ENCODE measurements around the gene CCDC57. TPM values are rescaled to one million over a fixed set of nuclear protein-coding genes. Genes with fewer than 3 reads are reported as not detected.
"Not testable (repeated sequence)": the region's sequence is repeated elsewhere in the genome, so short reads cannot be mapped to it uniquely, and the experiment has no call there.

The CCDC57 gene
- polyA plus RNA-seq, 1 donor: 31.7 TPM

- no peak for DNase-seq (ENCODE audit: low read depth)
Measured at GRCh38 chr17:82154881-82155331, 57.7 kb downstream of the CCDC57 start.

- DNase-seq (ENCODE audit: low read depth): peak; percentile 29
Measured at GRCh38 chr17:82153745-82154375, 58.8 kb downstream of the CCDC57 start.

GRCh38 chr17:82153295-82153691, 59.3 kb downstream of the CCDC57 start:
- DNase-seq (ENCODE audit: low read depth): no peak

- no peak for DNase-seq (ENCODE audit: low read depth)
Measured at GRCh38 chr17:82152556-82153294, 59.9 kb downstream of the CCDC57 start.

- DNase-seq (ENCODE audit: low read depth): no peak
Measured at GRCh38 chr17:82152114-82152513, 60.5 kb downstream of the CCDC57 start.

- DNase-seq (ENCODE audit: low read depth): no peak
Measured at GRCh38 chr17:82151106-82151957, 61.3 kb downstream of the CCDC57 start.

GRCh38 chr17:82149401-82150099, 63.1 kb downstream of the CCDC57 start:
- no peak for DNase-seq (ENCODE audit: low read depth)

- DNase-seq (ENCODE audit: low read depth): no peak
Measured at GRCh38 chr17:82148997-82149396, 63.6 kb downstream of the CCDC57 start.

- DNase-seq (ENCODE audit: low read depth): no peak
Measured at GRCh38 chr17:82148011-82148410, 64.6 kb downstream of the CCDC57 start.

GRCh38 chr17:82146663-82147654, 65.7 kb downstream of the CCDC57 start:
- DNase-seq (ENCODE audit: low read depth): no peak

- no peak for DNase-seq (ENCODE audit: low read depth)
Measured at GRCh38 chr17:82145550-82146155, 67.0 kb downstream of the CCDC57 start.

- no peak for DNase-seq (ENCODE audit: low read depth)
Measured at GRCh38 chr17:82143333-82143732, 69.3 kb downstream of the CCDC57 start.

- DNase-seq (ENCODE audit: low read depth): not testable (repeated sequence)
Measured at GRCh38 chr17:82139961-82140360, 72.7 kb downstream of the CCDC57 start.

GRCh38 chr17:82138511-82138992, 74.1 kb downstream of the CCDC57 start:
- no peak for DNase-seq (ENCODE audit: low read depth)

- DNase-seq (ENCODE audit: low read depth): no peak
Measured at GRCh38 chr17:82134101-82134500, 78.5 kb downstream of the CCDC57 start.

- not testable (repeated sequence) for DNase-seq (ENCODE audit: low read depth)
Measured at GRCh38 chr17:82133166-82133953, 79.3 kb downstream of the CCDC57 start.

- DNase-seq (ENCODE audit: low read depth): no peak
Measured at GRCh38 chr17:82129095-82129494, 83.5 kb downstream of the CCDC57 start.

- no peak for DNase-seq (ENCODE audit: low read depth)
Measured at GRCh38 chr17:82128287-82128686, 84.4 kb downstream of the CCDC57 start.

GRCh38 chr17:82127704-82128103, 84.9 kb downstream of the CCDC57 start:
- no peak for DNase-seq (ENCODE audit: low read depth)

Measured in forelimb muscle (tissue), 1 donor.